Gastrocnemius medialis (tissue), 4 donors: ENCODE data around the gene HMCN2. TPM values are rescaled to one million over a fixed set of nuclear protein-coding genes. Genes with fewer than 3 reads are reported as not detected.

Experiments
- ATAC-seq, 2 donors: fragments of 150-250 bp; one replicate each; pipeline ENCODE4 v1.9.1; 2016
- DNase-seq, 2 donors: peaks; one replicate each; pipeline ENCODE4 v3.0.0-alpha.2; 2019
- H3K27ac ChIP-seq, 4 donors: fragments of 200-600 bp; sonication (generic); 1 replicate in 1 of 4; 2 replicates in 3 of 4; pipeline ENCODE4 v1.5.1; 2016 to 2018; ENCODE audit warnings: mild to moderate bottlenecking in 2 of 4, moderate library complexity in 1 of 4
- H3K27me3 ChIP-seq, 3 donors: fragments of 200-600 bp; sonication (generic) in 2 of 3; 1 replicate in 1 of 3; 2 replicates in 2 of 3; pipeline versions ENCODE4 v1.5.1 to v1.6.0; 2016 to 2019; ENCODE audit warnings: mild to moderate bottlenecking in 1 of 3, moderate library complexity in 1 of 3
- H3K36me3 ChIP-seq, 2 donors: fragments of 200-600 bp; sonication (generic) in 1 of 2; one replicate each; pipeline ENCODE4 v1.5.1; 2017 to 2018
- H3K4me1 ChIP-seq, 2 donors: fragments of 200-600 bp; sonication (generic) in 1 of 2; one replicate each; pipeline ENCODE4 v1.5.1; 2016 to 2017; ENCODE audit warnings: mild to moderate bottlenecking in 2 of 2
- H3K4me3 ChIP-seq, 4 donors: fragments of 200-600 bp; sonication (generic) in 3 of 4; 1 replicate in 1 of 4; 2 replicates in 3 of 4; pipeline ENCODE4 v1.5.1; 2016 to 2019; ENCODE audit warnings: mild to moderate bottlenecking in 2 of 4
- H3K9me3 ChIP-seq, 3 donors: fragments of 200-600 bp; sonication (generic) in 2 of 3; 1 replicate in 1 of 3; 2 replicates in 2 of 3; pipeline ENCODE4 v1.5.1; 2016 to 2019
- POLR2A ChIP-seq, 2 donors: fragments of 450-650 bp; IDR thresholded peaks; one replicate each; pipeline ENCODE4 v1.6.1; 2017; ENCODE audit warnings: antibody characterized with exemption in 2 of 2, mild to moderate bottlenecking in 2 of 2, moderate library complexity in 2 of 2
- in situ Hi-C, 4 donors: fragments of 200-750 bp; cut with MboI; loops; one replicate each; pipeline versions ENCODE4 v1.15.0 to v1.8.0; 2017; ENCODE audit warnings: low sequenced_read_pairs in 4 of 4
- intact Hi-C: fragments of 100-400 bp; cut with DNase I; formaldehyde crosslinking; loops from one replicate; pipeline ENCODE4 v1.15.1; 2023; ENCODE audit warnings: low total_unique reads
- total RNA-seq, 4 donors: library from RNA; depleted of rRNA; stranded (reverse); fragments of >200 nt; gene quantifications; one replicate each; pipeline versions ENCODE4 v1.1.0 to v1.2.3, GENCODE V29; 2016
- TF ChIP-seq, protein P1 (sequence below), 5 experiments: fragments of 450-650 bp in 3 of 5; fragments of 200-600 bp in 2 of 5; sonication (generic) in 2 of 5; IDR thresholded peaks in 4 of 5; conservative IDR thresholded peaks in 1 of 5; 1 replicate in 4 of 5; 2 replicates in 1 of 5; pipeline ENCODE4 v1.5.1; 2016 to 2019; ENCODE audit warnings: antibody characterized with exemption in 5 of 5, mild to moderate bottlenecking in 3 of 5, moderate library complexity in 3 of 5

Gene HMCN2
- total RNA-seq, 4 donors from 2014 or later: 1.9 to 8.5 (median 7.7) TPM

DNA sequence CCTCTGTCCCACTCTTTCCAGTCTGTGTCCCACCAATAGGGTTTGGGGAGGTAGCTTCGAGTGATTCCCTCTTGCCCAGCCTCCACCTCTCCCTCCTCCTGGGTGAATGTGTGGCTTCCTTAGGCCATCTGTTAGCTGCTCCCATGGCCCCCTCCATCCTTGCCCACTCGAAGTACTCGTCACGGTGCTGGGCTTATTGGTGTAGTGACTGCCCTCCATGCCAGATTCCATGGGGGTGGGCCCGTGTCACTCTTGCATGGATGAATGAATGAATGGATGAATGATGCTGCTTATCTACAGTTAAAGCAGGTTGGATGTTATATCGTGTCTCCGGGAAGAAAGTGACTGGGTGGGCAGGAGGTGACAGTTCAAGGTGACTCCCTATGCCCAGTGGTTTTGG lies 19.1 kb downstream of the HMCN2 start:
- Histone ChIP-seq H3K36me3 (no peaks in the 10 kb centered on the region), H3K9me3 (no peaks in the 10 kb centered on the region), H3K27me3 (peaks cover 22 to 52% (median 47%) of the 10 kb centered on the region in 3 donors), H3K4me3 (no peak overlapping the region), H3K4me1 (peaks cover 3 to 7% of the 10 kb centered on the region in 2 donors), H3K27ac (peak overlapping the region; percentile 0 to 37 (median 12))
- no peak for TF ChIP-seq POLR2A (IDR thresholded peaks at IDR 0.05)
- TF ChIP-seq, protein P1, sequence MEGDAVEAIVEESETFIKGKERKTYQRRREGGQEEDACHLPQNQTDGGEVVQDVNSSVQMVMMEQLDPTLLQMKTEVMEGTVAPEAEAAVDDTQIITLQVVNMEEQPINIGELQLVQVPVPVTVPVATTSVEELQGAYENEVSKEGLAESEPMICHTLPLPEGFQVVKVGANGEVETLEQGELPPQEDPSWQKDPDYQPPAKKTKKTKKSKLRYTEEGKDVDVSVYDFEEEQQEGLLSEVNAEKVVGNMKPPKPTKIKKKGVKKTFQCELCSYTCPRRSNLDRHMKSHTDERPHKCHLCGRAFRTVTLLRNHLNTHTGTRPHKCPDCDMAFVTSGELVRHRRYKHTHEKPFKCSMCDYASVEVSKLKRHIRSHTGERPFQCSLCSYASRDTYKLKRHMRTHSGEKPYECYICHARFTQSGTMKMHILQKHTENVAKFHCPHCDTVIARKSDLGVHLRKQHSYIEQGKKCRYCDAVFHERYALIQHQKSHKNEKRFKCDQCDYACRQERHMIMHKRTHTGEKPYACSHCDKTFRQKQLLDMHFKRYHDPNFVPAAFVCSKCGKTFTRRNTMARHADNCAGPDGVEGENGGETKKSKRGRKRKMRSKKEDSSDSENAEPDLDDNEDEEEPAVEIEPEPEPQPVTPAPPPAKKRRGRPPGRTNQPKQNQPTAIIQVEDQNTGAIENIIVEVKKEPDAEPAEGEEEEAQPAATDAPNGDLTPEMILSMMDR (IDR thresholded peaks at IDR 0.05 in 4 of 5, conservative IDR thresholded peaks at IDR 0.05 in 1 of 5): no peak
- intact Hi-C loops: no loop called here
- ATAC-seq (no peak), DNase-seq (no peak)
- in situ Hi-C loops: no loop called here

- Histone ChIP-seq H3K36me3 (no peaks in the 10 kb centered on the region), H3K4me1 (peaks cover 3 to 7% of the 10 kb centered on the region in 2 donors), H3K4me3 (no peak overlapping the region), H3K27me3 (peaks cover 22 to 55% (median 51%) of the 10 kb centered on the region in 3 donors), H3K9me3 (no peaks in the 10 kb centered on the region), H3K27ac (peak overlapping the region in 1 of 4 donors; percentile 0)
- in situ Hi-C loops: no loop called here
- DNase-seq (no peak), ATAC-seq (no peak)
- intact Hi-C loops: no loop called here
- TF ChIP-seq, protein P1 (IDR thresholded peaks at IDR 0.05 in 4 of 5, conservative IDR thresholded peaks at IDR 0.05 in 1 of 5): no peak
- TF ChIP-seq POLR2A (IDR thresholded peaks at IDR 0.05): no peak
Measured at GRCh38 chr9:130285271-130285670, 19.7 kb downstream of the HMCN2 start.

- no peak for ATAC-seq
Measured at GRCh38 chr9:130286072-130286770, 20.7 kb downstream of the HMCN2 start.

GRCh38 chr9:130286781-130287428 lies 21.3 kb downstream of the HMCN2 start:
- Histone ChIP-seq H3K36me3 (no peaks in the 10 kb centered on the region), H3K27ac (peak overlapping the region; percentile 31 to 63 (median 58)), H3K9me3 (no peaks in the 10 kb centered on the region), H3K27me3 (peaks cover 22 to 59% (median 51%) of the 10 kb centered on the region in 3 donors), H3K4me1 (peaks cover 3 to 7% of the 10 kb centered on the region in 2 donors), H3K4me3 (no peak overlapping the region)
- TF ChIP-seq, protein P1 (IDR thresholded peaks at IDR 0.05 in 4 of 5, conservative IDR thresholded peaks at IDR 0.05 in 1 of 5): no peak
- TF ChIP-seq POLR2A (IDR thresholded peaks at IDR 0.05): no peak
- DNase-seq (no peak), ATAC-seq (no peak)
- intact Hi-C loops: no loop called here
- in situ Hi-C loops: no loop called here

More at GRCh38 chr9:130286072-130286770, 20.7 kb downstream of the HMCN2 start:
- intact Hi-C loops (no loop called here), in situ Hi-C loops (no loop called here)
- DNase-seq: no peak
- Histone ChIP-seq H3K9me3 (no peaks in the 10 kb centered on the region), H3K4me3 (no peak overlapping the region), H3K36me3 (no peaks in the 10 kb centered on the region), H3K27me3 (peaks cover 22 to 59% (median 51%) of the 10 kb centered on the region in 3 donors), H3K4me1 (peaks cover 3 to 7% of the 10 kb centered on the region in 2 donors), H3K27ac (peak overlapping the region; percentile 31 to 63 (median 58))
- TF ChIP-seq POLR2A (IDR thresholded peaks at IDR 0.05): no peak
- TF ChIP-seq, protein P1 (IDR thresholded peaks at IDR 0.05 in 4 of 5, conservative IDR thresholded peaks at IDR 0.05 in 1 of 5): no peak
